Erythroblast (primary cell): ENCODE measurements around the gene NECAB3.

Source experiments
- GATA1 ChIP-seq: IDR thresholded peaks from 2 replicates; pipeline ENCODE4 v1.6.1; 2011; ENCODE audit warnings: low read depth, mild to moderate bottlenecking, control low read depth, low read length, moderate library complexity
- POLR2A ChIP-seq: IDR thresholded peaks from 2 replicates; pipeline ENCODE4 v1.6.1; 2011; ENCODE audit warnings: mild to moderate bottlenecking, low read length

- no peak for TF ChIP-seq POLR2A
- no peak for TF ChIP-seq GATA1
These were observed 49.8 kb downstream of the NECAB3 start for GRCh38 chr20:33624399-33624798.
